Measurements from ENCODE around the gene ERF.

- TF ChIP-seq, protein P1, sequence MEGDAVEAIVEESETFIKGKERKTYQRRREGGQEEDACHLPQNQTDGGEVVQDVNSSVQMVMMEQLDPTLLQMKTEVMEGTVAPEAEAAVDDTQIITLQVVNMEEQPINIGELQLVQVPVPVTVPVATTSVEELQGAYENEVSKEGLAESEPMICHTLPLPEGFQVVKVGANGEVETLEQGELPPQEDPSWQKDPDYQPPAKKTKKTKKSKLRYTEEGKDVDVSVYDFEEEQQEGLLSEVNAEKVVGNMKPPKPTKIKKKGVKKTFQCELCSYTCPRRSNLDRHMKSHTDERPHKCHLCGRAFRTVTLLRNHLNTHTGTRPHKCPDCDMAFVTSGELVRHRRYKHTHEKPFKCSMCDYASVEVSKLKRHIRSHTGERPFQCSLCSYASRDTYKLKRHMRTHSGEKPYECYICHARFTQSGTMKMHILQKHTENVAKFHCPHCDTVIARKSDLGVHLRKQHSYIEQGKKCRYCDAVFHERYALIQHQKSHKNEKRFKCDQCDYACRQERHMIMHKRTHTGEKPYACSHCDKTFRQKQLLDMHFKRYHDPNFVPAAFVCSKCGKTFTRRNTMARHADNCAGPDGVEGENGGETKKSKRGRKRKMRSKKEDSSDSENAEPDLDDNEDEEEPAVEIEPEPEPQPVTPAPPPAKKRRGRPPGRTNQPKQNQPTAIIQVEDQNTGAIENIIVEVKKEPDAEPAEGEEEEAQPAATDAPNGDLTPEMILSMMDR (IDR thresholded peaks at IDR 0.05; ENCODE audit: low read depth, low read length, missing input control), result no peak
- no peak for TF ChIP-seq SP1 (IDR thresholded peaks at IDR 0.05)
- TF ChIP-seq EGR1 (IDR thresholded peaks at IDR 0.05; ENCODE audit: low read depth in 2 of 2), result no peak
- TF ChIP-seq, protein P2, sequence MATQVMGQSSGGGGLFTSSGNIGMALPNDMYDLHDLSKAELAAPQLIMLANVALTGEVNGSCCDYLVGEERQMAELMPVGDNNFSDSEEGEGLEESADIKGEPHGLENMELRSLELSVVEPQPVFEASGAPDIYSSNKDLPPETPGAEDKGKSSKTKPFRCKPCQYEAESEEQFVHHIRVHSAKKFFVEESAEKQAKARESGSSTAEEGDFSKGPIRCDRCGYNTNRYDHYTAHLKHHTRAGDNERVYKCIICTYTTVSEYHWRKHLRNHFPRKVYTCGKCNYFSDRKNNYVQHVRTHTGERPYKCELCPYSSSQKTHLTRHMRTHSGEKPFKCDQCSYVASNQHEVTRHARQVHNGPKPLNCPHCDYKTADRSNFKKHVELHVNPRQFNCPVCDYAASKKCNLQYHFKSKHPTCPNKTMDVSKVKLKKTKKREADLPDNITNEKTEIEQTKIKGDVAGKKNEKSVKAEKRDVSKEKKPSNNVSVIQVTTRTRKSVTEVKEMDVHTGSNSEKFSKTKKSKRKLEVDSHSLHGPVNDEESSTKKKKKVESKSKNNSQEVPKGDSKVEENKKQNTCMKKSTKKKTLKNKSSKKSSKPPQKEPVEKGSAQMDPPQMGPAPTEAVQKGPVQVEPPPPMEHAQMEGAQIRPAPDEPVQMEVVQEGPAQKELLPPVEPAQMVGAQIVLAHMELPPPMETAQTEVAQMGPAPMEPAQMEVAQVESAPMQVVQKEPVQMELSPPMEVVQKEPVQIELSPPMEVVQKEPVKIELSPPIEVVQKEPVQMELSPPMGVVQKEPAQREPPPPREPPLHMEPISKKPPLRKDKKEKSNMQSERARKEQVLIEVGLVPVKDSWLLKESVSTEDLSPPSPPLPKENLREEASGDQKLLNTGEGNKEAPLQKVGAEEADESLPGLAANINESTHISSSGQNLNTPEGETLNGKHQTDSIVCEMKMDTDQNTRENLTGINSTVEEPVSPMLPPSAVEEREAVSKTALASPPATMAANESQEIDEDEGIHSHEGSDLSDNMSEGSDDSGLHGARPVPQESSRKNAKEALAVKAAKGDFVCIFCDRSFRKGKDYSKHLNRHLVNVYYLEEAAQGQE (IDR thresholded peaks at IDR 0.05), result no peak
- no peak for TF ChIP-seq YY1 (IDR thresholded peaks at IDR 0.05)
- TF ChIP-seq, protein P3, sequence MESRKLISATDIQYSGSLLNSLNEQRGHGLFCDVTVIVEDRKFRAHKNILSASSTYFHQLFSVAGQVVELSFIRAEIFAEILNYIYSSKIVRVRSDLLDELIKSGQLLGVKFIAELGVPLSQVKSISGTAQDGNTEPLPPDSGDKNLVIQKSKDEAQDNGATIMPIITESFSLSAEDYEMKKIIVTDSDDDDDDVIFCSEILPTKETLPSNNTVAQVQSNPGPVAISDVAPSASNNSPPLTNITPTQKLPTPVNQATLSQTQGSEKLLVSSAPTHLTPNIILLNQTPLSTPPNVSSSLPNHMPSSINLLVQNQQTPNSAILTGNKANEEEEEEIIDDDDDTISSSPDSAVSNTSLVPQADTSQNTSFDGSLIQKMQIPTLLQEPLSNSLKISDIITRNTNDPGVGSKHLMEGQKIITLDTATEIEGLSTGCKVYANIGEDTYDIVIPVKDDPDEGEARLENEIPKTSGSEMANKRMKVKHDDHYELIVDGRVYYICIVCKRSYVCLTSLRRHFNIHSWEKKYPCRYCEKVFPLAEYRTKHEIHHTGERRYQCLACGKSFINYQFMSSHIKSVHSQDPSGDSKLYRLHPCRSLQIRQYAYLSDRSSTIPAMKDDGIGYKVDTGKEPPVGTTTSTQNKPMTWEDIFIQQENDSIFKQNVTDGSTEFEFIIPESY (IDR thresholded peaks at IDR 0.05), result no peak
- TF ChIP-seq ATF3 (IDR thresholded peaks at IDR 0.05), result no peak
- TF ChIP-seq, protein P4, sequence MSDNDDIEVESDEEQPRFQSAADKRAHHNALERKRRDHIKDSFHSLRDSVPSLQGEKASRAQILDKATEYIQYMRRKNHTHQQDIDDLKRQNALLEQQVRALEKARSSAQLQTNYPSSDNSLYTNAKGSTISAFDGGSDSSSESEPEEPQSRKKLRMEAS (IDR thresholded peaks at IDR 0.05), result no peak
Observed at GRCh38 chr19:42207767-42208271, 47.1 kb downstream of the ERF start.

Data from liver (tissue), 3 donors.